GM13976 (cell line): Measurements from ENCODE around the gene PANK4.
A peak's percentile ranks its signal among the peaks of the same experiment; 100 is the strongest.

Experiments
- DNase-seq: peaks from one replicate; pipeline ENCODE4 v3.0.0; 2012; ENCODE audit warnings: low spot score
- CTCF ChIP-seq: IDR thresholded peaks from 2 replicates; pipeline ENCODE4 v1.5.1; 2012; ENCODE audit warnings: borderline replicate concordance, mild to moderate bottlenecking; ENCODE audit not compliant: insufficient read depth; ENCODE audit errors: extremely low read depth, missing control alignments, control extremely low read depth
- in situ Hi-C: fragments of 300-500 bp; cut with MboI; formaldehyde crosslinking; loops from one replicate; pipeline ENCODE4 v1.12.0; 2022; ENCODE audit warnings: low sequenced_read_pairs, mixed read lengths, inconsistent platforms; ENCODE audit not compliant: unreplicated experiment

Gene PANK4

GRCh38 chr1:2471587-2472001, 54.8 kb downstream of the PANK4 start:
- no peak for TF ChIP-seq CTCF
- no peak for DNase-seq
- in situ Hi-C loops: no loop called here

- no peak for TF ChIP-seq CTCF
- in situ Hi-C loops: no loop called here
- no peak for DNase-seq
Observed at GRCh38 chr1:2471159-2471471, 55.3 kb downstream of the PANK4 start.

GRCh38 chr1:2470290-2471158, 55.9 kb downstream of the PANK4 start:
- TF ChIP-seq CTCF: no peak
- in situ Hi-C loops: no loop called here
- DNase-seq: no peak

- peak; percentile 54 for DNase-seq
- TF ChIP-seq CTCF: no peak
- in situ Hi-C loops: no loop called here
Observed at GRCh38 chr1:2469103-2469940, 57.1 kb downstream of the PANK4 start.

GRCh38 chr1:2468540-2468939, 57.9 kb downstream of the PANK4 start:
- TF ChIP-seq CTCF: no peak
- in situ Hi-C loops: no loop called here
- peak; percentile 60 for DNase-seq

- TF ChIP-seq CTCF: no peak
Observed at GRCh38 chr1:2468041-2468472, 58.3 kb downstream of the PANK4 start.

More at GRCh38 chr1:2468041-2468472, 58.3 kb downstream of the PANK4 start:
- in situ Hi-C loops: no loop called here
- peak; percentile 71 for DNase-seq
